H9 (cell line): ENCODE results near the gene PI4KB. TPM values are rescaled to one million over a fixed set of nuclear protein-coding genes. Genes with fewer than 3 reads are reported as not detected.

Source experiments
- DNase-seq: peaks from one replicate; pipeline ENCODE4 v3.0.0-alpha.2; 2017
- H2AFZ ChIP-seq: one replicate; pipeline ENCODE4 v1.6.1; 2013; ENCODE audit warnings: mild to moderate bottlenecking, low read length, control low read depth, moderate library complexity
- H2AK5ac ChIP-seq: 2 replicates; pipeline ENCODE4 v1.6.1; 2013; ENCODE audit warnings: low read length, control low read depth, mixed read lengths; ENCODE audit not compliant: insufficient read length
- H2BK120ac ChIP-seq: one replicate; pipeline ENCODE4 v1.6.1; 2013; ENCODE audit warnings: low read depth, mild to moderate bottlenecking, low read length, control low read depth, inconsistent platforms; ENCODE audit not compliant: poor library complexity, severe bottlenecking
- H2BK12ac ChIP-seq: 2 replicates; pipeline ENCODE4 v1.6.1; 2013; ENCODE audit warnings: low read length, control low read depth, mixed read lengths, low read depth; ENCODE audit not compliant: insufficient read length
- H2BK15ac ChIP-seq: 2 replicates; pipeline ENCODE4 v1.6.1; 2013; ENCODE audit warnings: low read depth, low read length, control low read depth
- H2BK20ac ChIP-seq: one replicate; pipeline ENCODE4 v1.6.1; 2013; ENCODE audit warnings: low read depth, mild to moderate bottlenecking, low read length, control low read depth, inconsistent platforms; ENCODE audit not compliant: poor library complexity, severe bottlenecking
- H2BK5ac ChIP-seq: 2 replicates; pipeline ENCODE4 v1.6.1; 2013; ENCODE audit warnings: low read length, control low read depth, mixed read lengths; ENCODE audit not compliant: insufficient read length
- H3K14ac ChIP-seq: 2 replicates; pipeline ENCODE4 v1.6.1; 2013; ENCODE audit warnings: low read length, control low read depth; ENCODE audit not compliant: insufficient read depth
- H3K18ac ChIP-seq: 2 replicates; pipeline ENCODE4 v1.6.1; 2013; ENCODE audit warnings: low read depth, mild to moderate bottlenecking, mixed read lengths, low read length, control low read depth; ENCODE audit not compliant: insufficient read length
- H3K23ac ChIP-seq: 2 replicates; pipeline ENCODE4 v1.6.1; 2013; ENCODE audit warnings: low read length, control low read depth, mixed read lengths, low read depth; ENCODE audit not compliant: insufficient read length
- H3K23me2 ChIP-seq: 2 replicates; pipeline ENCODE4 v1.6.1; 2013; ENCODE audit warnings: low read depth, mild to moderate bottlenecking, mixed read lengths, low read length, control low read depth; ENCODE audit not compliant: insufficient read length, poor library complexity, severe bottlenecking
- H3K27ac ChIP-seq: 2 replicates; pipeline ENCODE4 v1.5.1; 2013; ENCODE audit warnings: low read length, control low read depth, mixed read lengths, low read depth; ENCODE audit not compliant: insufficient read length
- H3K27me3 ChIP-seq: 2 replicates; pipeline ENCODE4 v1.6.1; 2013; ENCODE audit warnings: low read length, control low read depth, inconsistent platforms; ENCODE audit not compliant: insufficient read depth
- H3K4ac ChIP-seq: 2 replicates; pipeline ENCODE4 v1.6.1; 2013; ENCODE audit warnings: low read depth, mild to moderate bottlenecking, control low read depth, inconsistent platforms, low read length, moderate library complexity
- H3K4me1 ChIP-seq: 2 replicates; pipeline ENCODE4 v1.6.1; 2013; ENCODE audit warnings: low read length, control low read depth, inconsistent platforms; ENCODE audit not compliant: insufficient read depth
- H3K4me2 ChIP-seq: 2 replicates; pipeline ENCODE4 v1.6.1; 2013; ENCODE audit warnings: low read length, control low read depth, mixed read lengths; ENCODE audit not compliant: insufficient read length, insufficient read depth
- H3K56ac ChIP-seq: 2 replicates; pipeline ENCODE4 v1.6.1; 2013; ENCODE audit warnings: low read depth, mild to moderate bottlenecking, mixed read lengths, low read length, control low read depth; ENCODE audit not compliant: insufficient read length
- H3K79me1 ChIP-seq: 2 replicates; pipeline ENCODE4 v1.6.1; 2013; ENCODE audit warnings: low read depth, mild to moderate bottlenecking, moderate library complexity, low read length, control low read depth, inconsistent platforms; ENCODE audit not compliant: insufficient read depth, poor library complexity, severe bottlenecking
- H3K79me2 ChIP-seq: 2 replicates; pipeline ENCODE4 v1.6.1; 2013; ENCODE audit warnings: low read length, control low read depth, inconsistent platforms; ENCODE audit not compliant: insufficient read depth
- H3K9ac ChIP-seq: 2 replicates; pipeline ENCODE4 v1.6.1; 2013; ENCODE audit warnings: low read length, control low read depth, mixed read lengths; ENCODE audit not compliant: insufficient read length; ENCODE audit errors: extremely low read depth
- H3K9me3 ChIP-seq: one replicate; pipeline ENCODE4 v1.6.1; 2013; ENCODE audit warnings: low read depth, low read length, inconsistent platforms; ENCODE audit not compliant: control insufficient read depth
- H3T11ph ChIP-seq: one replicate; pipeline ENCODE4 v1.6.1; 2013; ENCODE audit warnings: mild to moderate bottlenecking, low read length, control low read depth, inconsistent platforms
- H4K20me1 ChIP-seq: one replicate; pipeline ENCODE4 v1.6.1; 2013; ENCODE audit not compliant: control insufficient read depth, insufficient read length, insufficient read depth
- H4K5ac ChIP-seq: 2 replicates; pipeline ENCODE4 v1.6.1; 2013; ENCODE audit warnings: low read depth, mild to moderate bottlenecking, mixed read lengths, low read length, control low read depth; ENCODE audit not compliant: insufficient read length
- H4K8ac ChIP-seq: replicated peaks from 2 replicates; pipeline ENCODE4 v1.6.1; 2013; ENCODE audit warnings: low read length, control low read depth, mixed read lengths, low read depth; ENCODE audit not compliant: insufficient read length
- H4K91ac ChIP-seq: 2 replicates; pipeline ENCODE4 v1.6.1; 2013; ENCODE audit warnings: low read depth, mild to moderate bottlenecking, moderate library complexity, mixed read lengths, low read length, control low read depth; ENCODE audit not compliant: insufficient read length
- H3K27ac Mint-ChIP-seq, 3 experiments: 2 replicates in 2 of 3; 3 replicates in 1 of 3; pipeline ENCODE4 v1.8.0; 2020 to 2021; ENCODE audit warnings: mixed read lengths in 3 of 3, mild to moderate bottlenecking in 1 of 3, moderate library complexity in 1 of 3
- H3K27me3 Mint-ChIP-seq: 2 replicates; pipeline ENCODE4 v1.8.0; 2021; ENCODE audit warnings: low read depth, mild to moderate bottlenecking, moderate library complexity, mixed read lengths
- H3K36me3 Mint-ChIP-seq, 3 experiments: 2 replicates in 2 of 3; 3 replicates in 1 of 3; pipeline ENCODE4 v1.8.0; 2020 to 2021; ENCODE audit warnings: low read depth in 3 of 3, mixed read lengths in 3 of 3; ENCODE audit not compliant: insufficient read depth in 1 of 3
- H3K4me1 Mint-ChIP-seq, 2 experiments: 2 replicates each; pipeline ENCODE4 v1.8.0; 2020; ENCODE audit warnings: mixed read lengths in 2 of 2
- H3K4me3 Mint-ChIP-seq, 2 experiments: 2 replicates in 1 of 2; 3 replicates in 1 of 2; pipeline ENCODE4 v1.8.0; 2020 to 2021; ENCODE audit warnings: mild to moderate bottlenecking in 2 of 2, mixed read lengths in 2 of 2, moderate library complexity in 1 of 2
- H3K9me3 Mint-ChIP-seq, 2 experiments: 2 replicates in 1 of 2; 3 replicates in 1 of 2; pipeline ENCODE4 v1.8.0; 2020; ENCODE audit warnings: mild to moderate bottlenecking in 2 of 2, mixed read lengths in 2 of 2, moderate library complexity in 1 of 2
- CTCF ChIP-seq: fragments of 200-600 bp; sonication (generic); conservative IDR thresholded peaks from 3 replicates; pipeline ENCODE4 v1.8.0; 2021; ENCODE audit warnings: antibody characterized with exemption, mild to moderate bottlenecking
- WGBS: extraction: QIAGEN DNeasy Blood & Tissue Kit; methylation state at CpG from one replicate; pipeline ENCODE4 v1.1.7; 2013; ENCODE audit warnings: missing lambda C conversion rate, low lambda C conversion rate, mixed read lengths; ENCODE audit not compliant: insufficient read length; ENCODE audit errors: extremely low coverage; 5-methylcytosine and 5-hydroxymethylcytosine counted together
- total RNA-seq: library from RNA; stranded (reverse); gene quantifications from 2 replicates; pipeline ENCODE4 v1.2.1, GENCODE V29; 2021

PI4KB gene
- total RNA-seq, 1 experiment from 2014 or later: 39.1 TPM

DNA sequence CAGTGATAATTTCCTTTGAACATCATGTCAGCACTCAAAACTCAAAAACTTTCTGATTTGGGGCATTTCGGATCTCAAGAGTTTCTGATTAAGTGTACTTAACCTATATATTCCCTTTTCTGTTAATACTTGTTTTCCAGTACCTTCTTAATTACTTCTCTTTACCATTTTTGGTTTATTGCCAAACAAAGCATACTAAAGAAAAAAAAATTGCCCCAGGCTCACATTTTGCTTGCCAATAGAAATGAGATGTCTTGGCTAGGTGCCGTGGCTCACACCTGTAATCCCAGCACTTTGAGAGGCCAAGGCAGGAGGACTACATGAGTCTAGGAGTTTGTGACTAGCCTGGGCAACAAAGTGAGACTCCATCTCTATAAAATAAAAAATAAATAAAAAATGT is 67.9 kb downstream of the PI4KB start:
- no peak overlapping the region for H3K56ac ChIP-seq
- no peak overlapping the region for H2AFZ ChIP-seq
- no peak for TF ChIP-seq CTCF
- H4K91ac ChIP-seq: no peak overlapping the region
- peaks cover 3% of the 10 kb centered on the region for H3K79me1 ChIP-seq
- Mint-ChIP-seq H3K27ac (no peak overlapping the region), H3K4me3 (no peak overlapping the region), H3K36me3 (peaks cover 24 to 27% (median 24%) of the 10 kb centered on the region in 3 experiments), H3K4me1 (peaks cover 13% of the 10 kb centered on the region in 2 experiments), H3K9me3 (no peaks in the 10 kb centered on the region), H3K27me3 (peaks cover 2% of the 10 kb centered on the region; the same call in 1 of the 2 replicates)
- H4K20me1 ChIP-seq: no peaks in the 10 kb centered on the region
- no peak overlapping the region for H3K14ac ChIP-seq
- H3T11ph ChIP-seq: no peak overlapping the region
- no peak overlapping the region for H2BK120ac ChIP-seq
- no peak overlapping the region for H2BK5ac ChIP-seq
- H3K23ac ChIP-seq: no peak overlapping the region
- H3K4me1 ChIP-seq: no peaks in the 10 kb centered on the region
- DNase-seq: no peak
- H3K9me3 ChIP-seq: no peaks in the 10 kb centered on the region
- no peak overlapping the region for H4K8ac ChIP-seq
- no peaks in the 10 kb centered on the region for H3K23me2 ChIP-seq
- H2AK5ac ChIP-seq: no peak overlapping the region
- no peak overlapping the region for H3K4ac ChIP-seq
- no peak overlapping the region for H2BK15ac ChIP-seq
- no CpG with 5 or more reads among the region's 2 CpGs for WGBS
- H3K4me2 ChIP-seq: no peak overlapping the region
- no peak overlapping the region for H3K9ac ChIP-seq
- H2BK12ac ChIP-seq: no peak overlapping the region
- H2BK20ac ChIP-seq: no peak overlapping the region
- H3K18ac ChIP-seq: no peak overlapping the region
- peaks cover 16% of the 10 kb centered on the region; the same call in 1 of the 2 replicates for H3K79me2 ChIP-seq
- no peaks in the 10 kb centered on the region for H3K27me3 ChIP-seq
- H4K5ac ChIP-seq: no peak overlapping the region
- no peak overlapping the region for H3K27ac ChIP-seq
